SH-SY5Y (cell line): ENCODE measurements around the gene COMMD7.

Experiments
- GATA2 ChIP-seq: IDR thresholded peaks from 2 replicates; pipeline ENCODE4 v1.6.1; 2011; ENCODE audit warnings: mild to moderate bottlenecking, low read depth, low read length
- GATA3 ChIP-seq: IDR thresholded peaks from 2 replicates; pipeline ENCODE4 v1.6.1; 2011; ENCODE audit warnings: low read depth, mild to moderate bottlenecking, low read length, moderate library complexity

COMMD7 gene

GRCh38 chr20:32707691-32708581 lies 35.3 kb downstream of the COMMD7 start:
- TF ChIP-seq GATA2 (no peak), GATA3 (no peak)

GRCh38 chr20:32706486-32706885 lies 36.8 kb downstream of the COMMD7 start:
- TF ChIP-seq GATA3 = no peak
- TF ChIP-seq GATA2 = no peak

- TF ChIP-seq GATA3 (no peak), GATA2 (no peak)
Observed at GRCh38 chr20:32702706-32703425, 40.4 kb downstream of the COMMD7 start.

GRCh38 chr20:32697608-32698007 lies 45.7 kb downstream of the COMMD7 start:
- no peak for TF ChIP-seq GATA3
- no peak for TF ChIP-seq GATA2

- TF ChIP-seq GATA2 (no peak), GATA3 (no peak)
Observed at GRCh38 chr20:32695089-32695488, 48.2 kb downstream of the COMMD7 start.

- TF ChIP-seq GATA2 = no peak
- TF ChIP-seq GATA3 = no peak
Observed at GRCh38 chr20:32687180-32687532, 56.1 kb downstream of the COMMD7 start.

- TF ChIP-seq GATA2 = no peak
- TF ChIP-seq GATA3 = no peak
Observed at GRCh38 chr20:32686530-32687179, 56.6 kb downstream of the COMMD7 start.

GRCh38 chr20:32685541-32686529 lies 57.4 kb downstream of the COMMD7 start:
- no peak for TF ChIP-seq GATA3
- no peak for TF ChIP-seq GATA2

- TF ChIP-seq GATA3 = no peak
- TF ChIP-seq GATA2 = no peak
Observed at GRCh38 chr20:32682508-32682987, 60.7 kb downstream of the COMMD7 start.

GRCh38 chr20:32681175-32682084 lies 61.8 kb downstream of the COMMD7 start:
- no peak for TF ChIP-seq GATA2
- TF ChIP-seq GATA3 = no peak

- TF ChIP-seq GATA3 = no peak
- no peak for TF ChIP-seq GATA2
Observed at GRCh38 chr20:32680544-32681174, 62.6 kb downstream of the COMMD7 start.

GRCh38 chr20:32678948-32679347 lies 64.3 kb downstream of the COMMD7 start:
- TF ChIP-seq GATA3 (no peak), GATA2 (no peak)
